Omental fat pad (tissue), 4 donors: ENCODE results near the gene CMTM5. TPM values are rescaled to one million over a fixed set of nuclear protein-coding genes. Genes with fewer than 3 reads are reported as not detected.
"Not testable (repeated sequence)": the region's sequence is repeated elsewhere in the genome, so short reads cannot be mapped to it uniquely, and the experiment has no call there.

ENCODE experiments used
- ATAC-seq: fragments of 150-250 bp; one replicate; pipeline ENCODE4 v1.9.1; 2016; ENCODE audit warnings: mild to moderate bottlenecking, moderate library complexity; ENCODE audit not compliant: low FRiP score
- DNase-seq: peaks from one replicate; pipeline ENCODE4 v3.0.0-alpha.2; 2019; ENCODE audit warnings: low spot score
- small RNA-seq: library from RNA; depleted of rRNA; stranded (forward); fragments of <200 nt; gene quantifications from one replicate; pipeline ENCODE3, GENCODE V24; 2016
- total RNA-seq, 4 donors: library from RNA; depleted of rRNA; stranded (reverse); fragments of >200 nt; gene quantifications; one replicate each; pipeline ENCODE4 v1.1.0, GENCODE V29; 2016
- TF ChIP-seq, protein P1 (sequence below), 3 donors: fragments of 450-650 bp; IDR thresholded peaks; one replicate each; pipeline ENCODE4 v1.5.1; 2016 to 2017; ENCODE audit warnings: antibody characterized with exemption in 3 of 3, mild to moderate bottlenecking in 3 of 3, moderate library complexity in 2 of 3

Gene CMTM5
- total RNA-seq, 4 donors from 2014 or later: not detected

DNA sequence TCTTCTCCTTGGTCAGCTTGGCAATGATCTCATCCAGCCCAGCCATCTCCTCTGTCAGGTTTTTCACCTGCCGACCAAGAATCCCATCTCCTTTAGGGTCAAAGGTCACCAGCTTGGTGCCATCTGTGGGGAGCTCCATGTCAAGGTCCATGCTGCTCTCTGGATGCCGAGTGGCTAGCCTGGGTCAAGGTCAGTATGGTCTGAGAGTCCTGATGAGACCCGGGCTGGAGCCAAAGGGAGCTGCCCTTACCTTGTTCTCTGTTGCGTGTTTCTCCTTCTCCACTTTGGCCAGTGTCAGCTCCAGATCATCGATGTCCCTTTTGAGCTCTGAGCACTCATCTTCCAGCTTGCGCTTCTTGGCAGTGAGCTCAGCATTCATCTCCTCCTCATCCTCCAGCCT, 46.8 kb downstream of the CMTM5 start:
- no peak for DNase-seq
- no peak for ATAC-seq
- TF ChIP-seq, protein P1, sequence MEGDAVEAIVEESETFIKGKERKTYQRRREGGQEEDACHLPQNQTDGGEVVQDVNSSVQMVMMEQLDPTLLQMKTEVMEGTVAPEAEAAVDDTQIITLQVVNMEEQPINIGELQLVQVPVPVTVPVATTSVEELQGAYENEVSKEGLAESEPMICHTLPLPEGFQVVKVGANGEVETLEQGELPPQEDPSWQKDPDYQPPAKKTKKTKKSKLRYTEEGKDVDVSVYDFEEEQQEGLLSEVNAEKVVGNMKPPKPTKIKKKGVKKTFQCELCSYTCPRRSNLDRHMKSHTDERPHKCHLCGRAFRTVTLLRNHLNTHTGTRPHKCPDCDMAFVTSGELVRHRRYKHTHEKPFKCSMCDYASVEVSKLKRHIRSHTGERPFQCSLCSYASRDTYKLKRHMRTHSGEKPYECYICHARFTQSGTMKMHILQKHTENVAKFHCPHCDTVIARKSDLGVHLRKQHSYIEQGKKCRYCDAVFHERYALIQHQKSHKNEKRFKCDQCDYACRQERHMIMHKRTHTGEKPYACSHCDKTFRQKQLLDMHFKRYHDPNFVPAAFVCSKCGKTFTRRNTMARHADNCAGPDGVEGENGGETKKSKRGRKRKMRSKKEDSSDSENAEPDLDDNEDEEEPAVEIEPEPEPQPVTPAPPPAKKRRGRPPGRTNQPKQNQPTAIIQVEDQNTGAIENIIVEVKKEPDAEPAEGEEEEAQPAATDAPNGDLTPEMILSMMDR (IDR thresholded peaks at IDR 0.05): no peak

DNA sequence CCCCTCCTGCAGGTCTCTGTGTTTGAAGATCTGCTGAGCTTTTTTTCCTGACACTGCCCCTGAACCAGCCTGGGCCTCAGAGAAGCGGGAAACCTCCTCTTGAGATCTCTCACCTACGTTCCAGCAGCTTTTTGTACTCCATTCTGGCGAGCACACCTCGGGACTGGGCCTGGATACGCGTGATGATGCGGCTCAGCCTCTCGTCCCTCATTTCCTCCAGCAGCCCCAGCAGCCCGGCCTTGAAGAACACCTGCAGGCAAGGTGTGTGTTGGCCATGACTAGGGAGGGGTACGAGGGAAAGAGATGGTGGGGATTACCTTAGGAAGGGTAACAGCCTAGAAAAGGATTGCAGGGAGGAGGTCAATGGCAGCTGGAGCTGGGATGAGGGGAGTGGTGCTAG, 48.3 kb downstream of the CMTM5 start:
- DNase-seq: no peak
- TF ChIP-seq, protein P1 (IDR thresholded peaks at IDR 0.05): no peak
- no peak for ATAC-seq

- not testable (repeated sequence) for ATAC-seq, DNase-seq
Observed at GRCh38 chr14:23425798-23426197, 49.0 kb downstream of the CMTM5 start.

GRCh38 chr14:23428686-23429495, 52.0 kb downstream of the CMTM5 start:
- DNase-seq (no peak), ATAC-seq (no peak)

More at GRCh38 chr14:23428686-23429495, 52.0 kb downstream of the CMTM5 start:
- TF ChIP-seq, protein P1 (IDR thresholded peaks at IDR 0.05): no peak

Small RNA genes lying within 50 kb of the gene (small RNA-seq; reads per million reads assigned to genes)
- gene MIR208A (not detected), gene MIR208B (not detected)

Other genes with a start within 250 kb of the CMTM5 start
- 100 to 1,000 TPM in 1 of 4 donors, 10 to 100 TPM in 3; 40.2 to 106 (median 92.1) TPM for gene SLC7A8, start 193.4 kb upstream of the CMTM5 start, total RNA-seq
- gene RNF212B, start 139.1 kb upstream of the CMTM5 start, total RNA-seq: not detected
- gene HOMEZ, start 90.9 kb upstream of the CMTM5 start, total RNA-seq: 10 to 100 TPM in 2 of 4 donors, 1 to 10 TPM in 2; 3.5 to 13.6 (median 10.6) TPM
- 10 to 100 TPM in 1 of 4 donors, 1 to 10 TPM in 3; 5.9 to 12.9 (median 6.9) TPM for gene PPP1R3E, start 74.2 kb upstream of the CMTM5 start, total RNA-seq
- gene BCL2L2, start 70.2 kb upstream of the CMTM5 start, total RNA-seq: 10 to 100 TPM; 37.2 to 62.7 (median 51.8) TPM
- gene PABPN1, start 55.6 kb upstream of the CMTM5 start, total RNA-seq: 10 to 100 TPM; 58.2 to 78.4 (median 59.2) TPM
- 10 to 100 TPM in 1 of 4 donors, 1 to 10 TPM in 3; 7.7 to 13.0 (median 8.4) TPM for gene SLC22A17, start 24.2 kb upstream of the CMTM5 start, total RNA-seq
- gene EFS, start 11.9 kb upstream of the CMTM5 start, total RNA-seq: 10 to 100 TPM in 1 of 4 donors, 1 to 10 TPM in 3; 3.0 to 15.8 (median 7.1) TPM
- not detected for gene IL25, start 4.2 kb upstream of the CMTM5 start, total RNA-seq
- not detected for gene MYH6, start 31.2 kb downstream of the CMTM5 start, total RNA-seq
- not detected for gene MYH7, start 58.6 kb downstream of the CMTM5 start, total RNA-seq
- 10 to 100 TPM; 25.4 to 62.3 (median 33.5) TPM for gene NGDN, start 92.7 kb downstream of the CMTM5 start, total RNA-seq
- 1 to 10 TPM in 1 of 4 donors, under 1 TPM in 3; 0.63 to 1.8 (median 0.73) TPM for gene ZFHX2, start 174.7 kb downstream of the CMTM5 start, total RNA-seq
- gene THTPA, start 179.2 kb downstream of the CMTM5 start, total RNA-seq: 10 to 100 TPM; 12.5 to 19.6 (median 16.7) TPM
- 10 to 100 TPM; 49.5 to 72.9 (median 58.0) TPM for gene AP1G2, start 190.7 kb downstream of the CMTM5 start, total RNA-seq
- gene JPH4, start 201.7 kb downstream of the CMTM5 start, total RNA-seq: 1 to 10 TPM in 2 of 4 donors, under 1 TPM in 2; 0.56 to 1.2 (median 0.90) TPM